ENCODE measurements around the gene ZNF688. TPM values are rescaled to one million over a fixed set of nuclear protein-coding genes. Genes with fewer than 3 reads are reported as not detected.

Gene ZNF688
- total and polyA plus RNA-seq, 2 donors from 2014 or later: 16.7 to 32.7 TPM

- intact Hi-C loops (cut with DNase I): no loop called here
- no peak overlapping the region for H3K4me3 ChIP-seq (ENCODE audit: low read length in 3 of 3)
- no peak overlapping the region for H3K27ac ChIP-seq (ENCODE audit: low read depth in 2 of 2, low read length in 2 of 2)
- no peak for DNase-seq
- no peaks in the 10 kb centered on the region for H3K27me3 ChIP-seq (ENCODE audit: control insufficient read depth, insufficient read depth, low read length)
- peaks cover 0 to 9% (median 6%) of the 10 kb centered on the region in 3 donors for H3K36me3 ChIP-seq (ENCODE audit: control insufficient read depth in 2 of 3, insufficient read depth in 3 of 3, low read length in 3 of 3)
- peaks cover 0 to 2% (median 0%) of the 10 kb centered on the region in 3 donors for H3K4me1 ChIP-seq (ENCODE audit: control insufficient read depth in 2 of 3, insufficient read depth in 2 of 3, low read depth in 1 of 3, low read length in 3 of 3)
- H3K9ac ChIP-seq (ENCODE audit: low read length in 3 of 3): no peak overlapping the region
- no peak for TF ChIP-seq CTCF (IDR thresholded peaks at IDR 0.05; ENCODE audit: borderline replicate concordance, extremely low read depth, insufficient read depth)
- no peaks in the 10 kb centered on the region for H3K9me3 ChIP-seq (ENCODE audit: control insufficient read depth in 2 of 3, insufficient read depth in 1 of 3, low read length in 3 of 3)
- no peak for FAIRE-seq
Observed at GRCh38 chr16:30555315-30556124, 16.0 kb downstream of the ZNF688 start.

GRCh38 chr16:30554557-30555314 lies 16.8 kb downstream of the ZNF688 start:
- Histone ChIP-seq H3K27ac (ENCODE audit: low read depth in 2 of 2, low read length in 2 of 2) (no peak overlapping the region), H3K9ac (ENCODE audit: low read length in 3 of 3) (no peak overlapping the region), H3K9me3 (ENCODE audit: control insufficient read depth in 2 of 3, insufficient read depth in 1 of 3, low read length in 3 of 3) (no peaks in the 10 kb centered on the region), H3K4me3 (ENCODE audit: low read length in 3 of 3) (no peak overlapping the region), H3K36me3 (ENCODE audit: control insufficient read depth in 2 of 3, insufficient read depth in 3 of 3, low read length in 3 of 3) (peaks cover 0 to 9% (median 6%) of the 10 kb centered on the region in 3 donors), H3K4me1 (ENCODE audit: control insufficient read depth in 2 of 3, insufficient read depth in 2 of 3, low read depth in 1 of 3, low read length in 3 of 3) (peaks cover 0 to 2% (median 0%) of the 10 kb centered on the region in 3 donors), H3K27me3 (ENCODE audit: control insufficient read depth, insufficient read depth, low read length) (no peaks in the 10 kb centered on the region)
- FAIRE-seq: no peak
- no peak for DNase-seq
- no peak for TF ChIP-seq CTCF (IDR thresholded peaks at IDR 0.05; ENCODE audit: borderline replicate concordance, extremely low read depth, insufficient read depth)
- intact Hi-C loops (cut with DNase I): no loop called here

GRCh38 chr16:30553393-30553899 lies 18.1 kb downstream of the ZNF688 start:
- intact Hi-C loops (cut with DNase I): no loop called here
- Histone ChIP-seq H3K9ac (ENCODE audit: low read length in 3 of 3) (no peak overlapping the region), H3K9me3 (ENCODE audit: control insufficient read depth in 2 of 3, insufficient read depth in 1 of 3, low read length in 3 of 3) (no peaks in the 10 kb centered on the region), H3K27me3 (ENCODE audit: control insufficient read depth, insufficient read depth, low read length) (no peaks in the 10 kb centered on the region), H3K4me3 (ENCODE audit: low read length in 3 of 3) (no peak overlapping the region), H3K4me1 (ENCODE audit: control insufficient read depth in 2 of 3, insufficient read depth in 2 of 3, low read depth in 1 of 3, low read length in 3 of 3) (peaks cover 0 to 2% (median 0%) of the 10 kb centered on the region in 3 donors), H3K27ac (ENCODE audit: low read depth in 2 of 2, low read length in 2 of 2) (no peak overlapping the region), H3K36me3 (ENCODE audit: control insufficient read depth in 2 of 3, insufficient read depth in 3 of 3, low read length in 3 of 3) (peaks cover 0 to 9% (median 6%) of the 10 kb centered on the region in 3 donors)
- DNase-seq: no peak
- no peak for TF ChIP-seq CTCF (IDR thresholded peaks at IDR 0.05; ENCODE audit: borderline replicate concordance, extremely low read depth, insufficient read depth)
- FAIRE-seq: no peak
